GM12878 (cell line): Measurements from ENCODE around the gene FAM8A1. TPM values are rescaled to one million over a fixed set of nuclear protein-coding genes. Genes with fewer than 3 reads are reported as not detected.

Experiments
- ATAC-seq: fragments of 200-7000 bp; cut with Tn5 transposase; 3 replicates; pipeline ENCODE4 v1.9.1; 2020; ENCODE audit warnings: mild to moderate bottlenecking, moderate library complexity
- BruUV-seq: library from RNA; stranded (reverse); fragments of 400-500 nt; replicated peaks from 2 replicates; lab custom pipeline; 2021; lab: Mats Ljungman, UMichigan
- CTCF ChIA-PET: fragments of 300-600 bp; sonication (Branson Sonifier 250); formaldehyde crosslinking; extraction: SDS; loops from one replicate; lab custom pipeline; 2021; ENCODE audit warnings: inconsistent platforms; lab: Yijun Ruan, JAX
- POLR2A ChIA-PET: fragments of 350-600 bp; formaldehyde crosslinking; extraction: SDS; loops from one replicate; lab custom pipeline; 2021; ENCODE audit warnings: inconsistent platforms; lab: Charles Lee
- RAD21 ChIA-PET: fragments of 300-600 bp; sonication (Branson Sonifier 250); formaldehyde crosslinking; loops from one replicate; lab custom pipeline; 2023; ENCODE audit warnings: antibody characterized with exemption; ENCODE audit not compliant: unreplicated experiment; lab: Charles Lee
- SMC1A ChIA-PET: fragments of 300-600 bp; sonication (Branson Sonifier 250); formaldehyde crosslinking; loops from one replicate; lab custom pipeline; 2023; ENCODE audit not compliant: unreplicated experiment, uncharacterized antibody; lab: Charles Lee
- DNase-seq: peaks from one replicate; pipeline ENCODE4 v3.0.0-alpha.2; 2011; ENCODE audit warnings: low read depth, low spot score
- FAIRE-seq: peaks from 3 replicates; lab custom pipeline; 2011; peaks lifted over from hg19 to GRCh38; lab: Jason Lieb, UNC
- H2AFZ ChIP-seq: 2 replicates; pipeline ENCODE4 v1.6.0; 2011; ENCODE audit warnings: low read depth, low read length, control low read depth; ENCODE audit not compliant: control insufficient read depth
- H3K27ac ChIP-seq: 2 replicates; pipeline ENCODE4 v1.5.1; 2011; ENCODE audit warnings: control low read depth; ENCODE audit not compliant: control insufficient read depth, insufficient read depth
- H3K27me3 ChIP-seq, 2 experiments: replicated peaks in 1 of 2; 2 replicates each; pipeline versions ENCODE4 v1.6.0 to v1.6.1; 2011; ENCODE audit warnings: low read length in 1 of 2; ENCODE audit not compliant: control insufficient read depth in 2 of 2, insufficient read depth in 2 of 2
- H3K36me3 ChIP-seq, 2 experiments: 2 replicates each; pipeline ENCODE4 v1.5.1; 2011; ENCODE audit warnings: low read length in 1 of 2; ENCODE audit not compliant: control insufficient read depth in 2 of 2, insufficient read depth in 2 of 2
- H3K4me1 ChIP-seq: 2 replicates; pipeline ENCODE4 v1.6.1; 2011; ENCODE audit warnings: mild to moderate bottlenecking, low read length, moderate library complexity, mixed read lengths; ENCODE audit not compliant: control insufficient read depth, insufficient read depth
- H3K4me2 ChIP-seq: 2 replicates; pipeline ENCODE4 v1.6.0; 2011; ENCODE audit warnings: control low read depth; ENCODE audit not compliant: control insufficient read depth, insufficient read depth
- H3K4me3 ChIP-seq: fragments of 200-600 bp; sonication (generic); 2 replicates; pipeline ENCODE4 v1.5.1; 2016
- H3K79me2 ChIP-seq: 2 replicates; pipeline ENCODE4 v1.6.0; 2011; ENCODE audit warnings: low read length; ENCODE audit not compliant: control insufficient read depth, insufficient read depth
- H3K9ac ChIP-seq: 2 replicates; pipeline ENCODE4 v1.8.0; 2011; ENCODE audit warnings: low read length, control low read depth, mixed read lengths; ENCODE audit not compliant: control insufficient read depth, insufficient read depth
- H3K9me3 ChIP-seq: replicated peaks from 3 replicates; pipeline ENCODE4 v1.5.1; 2011; ENCODE audit warnings: mild to moderate bottlenecking, low read length; ENCODE audit not compliant: control insufficient read depth, insufficient read depth
- H4K20me1 ChIP-seq: 2 replicates; pipeline ENCODE4 v1.6.0; 2011; ENCODE audit not compliant: control insufficient read depth, insufficient read depth
- BCL3 ChIP-seq: IDR thresholded peaks from 2 replicates; pipeline ENCODE4 v1.6.1; 2011; ENCODE audit warnings: borderline replicate concordance, low read depth, mild to moderate bottlenecking, moderate library complexity, low read length; ENCODE audit not compliant: insufficient read depth, poor library complexity, severe bottlenecking
- BRCA1 ChIP-seq: IDR thresholded peaks from 2 replicates; pipeline ENCODE4 v1.6.1; 2011; ENCODE audit warnings: low read depth, low read length, improper control_type of control experiment
- CTCF ChIP-seq, 3 experiments: IDR thresholded peaks in 2 of 3; conservative IDR thresholded peaks in 1 of 3; 2 replicates each; pipeline ENCODE4 v1.5.1; 2011; ENCODE audit warnings: low read depth in 3 of 3, low read length in 3 of 3, mild to moderate bottlenecking in 3 of 3, control low read depth in 2 of 3, moderate library complexity in 2 of 3, inconsistent platforms in 1 of 3, mixed read lengths in 1 of 3; ENCODE audit not compliant: control insufficient read depth in 2 of 3, insufficient read depth in 1 of 3; ENCODE audit errors: extremely low read depth in 1 of 3
- MTA3 ChIP-seq: IDR thresholded peaks from 2 replicates; pipeline ENCODE4 v1.6.1; 2012; ENCODE audit warnings: low read length, inconsistent platforms, borderline replicate concordance
- RAD21 ChIP-seq: IDR thresholded peaks from 2 replicates; pipeline ENCODE4 v1.6.1; 2011; ENCODE audit warnings: mild to moderate bottlenecking, low read depth, low read length, moderate library complexity; ENCODE audit not compliant: insufficient read depth
- SREBF2 ChIP-seq: IDR thresholded peaks from 2 replicates; pipeline ENCODE4 v1.6.1; 2012; ENCODE audit warnings: mild to moderate bottlenecking, low read length
- SUPT20H ChIP-seq: IDR thresholded peaks from 2 replicates; pipeline ENCODE4 v1.6.1; 2011; ENCODE audit warnings: low read depth, mild to moderate bottlenecking, low read length, moderate library complexity, borderline replicate concordance; ENCODE audit not compliant: control insufficient read depth
- TCF3 ChIP-seq: IDR thresholded peaks from 2 replicates; pipeline ENCODE4 v1.6.1; 2012; ENCODE audit warnings: low read depth, mild to moderate bottlenecking, low read length, borderline replicate concordance; ENCODE audit not compliant: insufficient read depth
- ZNF24 ChIP-seq: fragments of 450-650 bp; IDR thresholded peaks from 2 replicates; pipeline ENCODE4 v1.6.1; 2017; ENCODE audit warnings: antibody characterized with exemption, mild to moderate bottlenecking
- ZNF384 ChIP-seq: IDR thresholded peaks from 2 replicates; pipeline ENCODE4 v1.6.1; 2012; ENCODE audit warnings: low read depth, mild to moderate bottlenecking, low read length, improper control_type of control experiment, borderline replicate concordance
- ZNF592 ChIP-seq: fragments of 450-650 bp; IDR thresholded peaks from 2 replicates; pipeline ENCODE4 v1.6.1; 2017; ENCODE audit warnings: mild to moderate bottlenecking, moderate library complexity
- ZNF622 ChIP-seq: fragments of 450-650 bp; IDR thresholded peaks from 2 replicates; pipeline ENCODE4 v1.6.1; 2017; ENCODE audit warnings: mild to moderate bottlenecking, inconsistent platforms
- WGBS: methylation state at CpG from one replicate; pipeline ENCODE4 v1.1.6; 2016; ENCODE audit warnings: low lambda C conversion rate; ENCODE audit not compliant: insufficient replicate concordance, insufficient coverage; ENCODE audit errors: missing lambda C conversion rate; 5-methylcytosine and 5-hydroxymethylcytosine counted together
- in situ Hi-C: fragments of 300-500 bp; cut with MboI; formaldehyde crosslinking; loops from 9 replicates; pipeline ENCODE4 v1.14.3; 2018; ENCODE audit warnings: mixed read lengths
- intact Hi-C: fragments of 100-400 bp; cut with micrococcal nuclease; formaldehyde crosslinking; loops from one replicate; pipeline ENCODE4 v1.14.2; 2022; ENCODE audit not compliant: unreplicated experiment
- polyA plus RNA-seq, 11 experiments: library from polyadenylated mRNA; depleted of rRNA in 4 of 11; unstranded in 6 of 11; stranded (reverse) in 5 of 11; fragments of >200 nt; fragmentation: Nextera tagmentation in 4 of 11; fragmentation: Illumina TruSeq in 1 of 11; extraction: Ambion mirVana in 4 of 11; extraction: Trizol in 1 of 11; gene quantifications; 1 replicate in 1 of 11; 2 replicates in 10 of 11; pipeline versions ENCODE4 v1.2.1 to v1.2.3, GENCODE V29; 2011 to 2016; ENCODE audit warnings: inconsistent platforms in 2 of 11, missing spikeins in 2 of 11, low read depth in 1 of 11
- total RNA-seq, 4 experiments: library from RNA; depleted of rRNA in 3 of 4; stranded (reverse); fragments of >200 nt in 3 of 4; fragmentation: Illumina TruSeq in 1 of 4; extraction: Trizol in 1 of 4; gene quantifications; 2 replicates each; pipeline versions ENCODE4 v1.2.1 to v1.2.3, GENCODE V29; 2013 to 2021

Gene FAM8A1
- total and polyA plus RNA-seq, 10 of the 15 experiments (the other 5 are each of a cell fraction or from before 2014, with no cell fraction given) = 1.4 to 7.4 (median 3.6) TPM

- WGBS = 20% methylated on average over 7 of the region's 7 CpGs
- H3K9me3 ChIP-seq = no peaks in the 10 kb centered on the region; the same call in 2 of the 3 replicates
- DNase-seq = no peak
- RAD21 ChIA-PET = interaction anchor here (0.5 to 1.7 kb wide), 24 partner anchors 24 to 1136 kb away, joined by 3 to 27 read pairs (median 3); no protein-coding TSS in a partner anchor
- no peaks in the 10 kb centered on the region for H3K36me3 ChIP-seq
- no peak overlapping the region for H3K4me2 ChIP-seq
- POLR2A ChIA-PET = no interaction called here
- H2AFZ ChIP-seq = no peak overlapping the region
- FAIRE-seq = peak; percentile 75
- SMC1A ChIA-PET = interaction anchor here (0.5 to 6.2 kb wide), 26 partner anchors 11 to 427 kb away, joined by 3 to 60 read pairs (median 3); no protein-coding TSS in a partner anchor
- H3K27ac ChIP-seq = no peak overlapping the region
- in situ Hi-C loops (loop anchor here (5.0 kb wide), 1 partner anchor 427 kb away; no protein-coding TSS in a partner anchor), intact Hi-C loops (loop anchor here (1.0 kb wide), 3 partner anchors 220 to 428 kb away; no protein-coding TSS in a partner anchor)
- no peaks in the 10 kb centered on the region for H3K27me3 ChIP-seq
- H3K79me2 ChIP-seq = no peaks in the 10 kb centered on the region
- H4K20me1 ChIP-seq = no peaks in the 10 kb centered on the region
- BruUV-seq = no TSS peak
- no peak overlapping the region for H3K9ac ChIP-seq
- H3K4me1 ChIP-seq = no peaks in the 10 kb centered on the region
- ATAC-seq = peak; percentile 87
- H3K4me3 ChIP-seq = no peak overlapping the region
- CTCF ChIA-PET = interaction anchor here (0.6 to 5.6 kb wide), 38 partner anchors 9 to 919 kb away, joined by 3 to 70 read pairs (median 4); partner anchors contain the start of gene FAM8A1
- TF ChIP-seq SUPT20H (no peak), RAD21 (peak; percentile 68), ZNF24 (0 out of 2 replicates have a peak, but pooled peaks have one; percentile 48), CTCF (IDR thresholded peaks at IDR 0.05 in 2 of 3, conservative IDR thresholded peaks at IDR 0.05 in 1 of 3; ENCODE audit: control insufficient read depth in 2 of 3, extremely low read depth in 1 of 3, insufficient read depth in 1 of 3, low read depth in 3 of 3, low read length in 3 of 3) (peak; percentile 14 to 58 (median 58); a peak in 5 of 6 replicates), ZNF592 (peak; percentile 74; the same call in 1 of the 2 replicates), ZNF384 (no peak), BCL3 (no peak), MTA3 (no peak), BRCA1 (no peak), ZNF622 (no peak), SREBF2 (no peak), TCF3 (no peak)
Observed at GRCh38 chr6:17584241-17584803, 15.8 kb upstream of the FAM8A1 start.
